ENCODE results near the gene SH3PXD2B.
A peak's percentile ranks its signal among the peaks of the same experiment; 100 is the strongest.
"Not testable (repeated sequence)": the region's sequence is repeated elsewhere in the genome, so short reads cannot be mapped to it uniquely, and the experiment has no call there.

The SH3PXD2B gene

DNA sequence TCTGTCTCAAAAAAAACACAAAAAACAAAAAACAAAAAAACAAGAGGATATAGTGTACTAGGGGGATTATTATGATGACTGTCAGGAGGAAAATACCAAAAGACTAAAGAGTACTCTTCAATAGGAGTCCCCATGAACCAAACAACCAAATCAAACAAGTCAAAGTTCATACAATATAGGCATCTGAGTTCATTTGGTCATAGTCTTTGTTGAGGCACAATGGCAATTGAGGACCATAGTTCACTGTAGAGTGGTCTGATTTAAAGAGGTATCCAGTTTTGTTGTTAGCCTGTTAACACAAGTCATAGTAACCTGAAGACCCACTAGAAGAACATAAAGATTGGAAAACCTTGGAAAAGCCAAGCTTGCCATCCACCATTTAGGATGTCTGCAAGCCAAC lies 159.5 kb downstream of the SH3PXD2B start:
- no peak for DNase-seq (ENCODE audit: low read depth)

DNA sequence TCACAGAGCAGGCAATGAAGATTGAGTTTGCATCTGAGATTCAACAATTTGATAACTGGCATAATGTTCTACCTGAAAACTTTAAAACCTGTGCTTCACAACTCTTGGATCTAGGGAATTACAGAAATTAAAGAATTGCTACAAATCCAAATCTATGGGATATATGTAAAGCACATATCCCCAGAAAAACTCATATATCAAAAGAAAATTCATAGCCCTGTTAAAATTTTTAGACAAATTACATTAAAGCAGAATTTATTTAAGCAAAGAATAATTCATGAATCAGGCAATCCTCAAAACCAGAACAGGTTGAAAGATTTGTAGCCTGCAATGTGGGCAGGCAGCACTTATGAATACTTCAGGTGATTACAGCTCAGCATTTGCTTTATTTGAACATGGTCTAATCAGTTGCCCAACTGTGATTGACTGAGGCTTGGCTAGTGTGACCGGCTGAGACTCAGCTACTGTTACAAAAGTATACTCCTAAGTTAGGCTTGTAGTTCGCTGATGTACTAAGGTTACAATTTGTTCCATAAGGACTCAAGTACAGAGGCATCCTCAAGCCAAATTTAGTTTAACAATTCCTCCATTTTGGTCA lies 160.5 kb downstream of the SH3PXD2B start:
- DNase-seq (ENCODE audit: low read depth) = no peak

DNA sequence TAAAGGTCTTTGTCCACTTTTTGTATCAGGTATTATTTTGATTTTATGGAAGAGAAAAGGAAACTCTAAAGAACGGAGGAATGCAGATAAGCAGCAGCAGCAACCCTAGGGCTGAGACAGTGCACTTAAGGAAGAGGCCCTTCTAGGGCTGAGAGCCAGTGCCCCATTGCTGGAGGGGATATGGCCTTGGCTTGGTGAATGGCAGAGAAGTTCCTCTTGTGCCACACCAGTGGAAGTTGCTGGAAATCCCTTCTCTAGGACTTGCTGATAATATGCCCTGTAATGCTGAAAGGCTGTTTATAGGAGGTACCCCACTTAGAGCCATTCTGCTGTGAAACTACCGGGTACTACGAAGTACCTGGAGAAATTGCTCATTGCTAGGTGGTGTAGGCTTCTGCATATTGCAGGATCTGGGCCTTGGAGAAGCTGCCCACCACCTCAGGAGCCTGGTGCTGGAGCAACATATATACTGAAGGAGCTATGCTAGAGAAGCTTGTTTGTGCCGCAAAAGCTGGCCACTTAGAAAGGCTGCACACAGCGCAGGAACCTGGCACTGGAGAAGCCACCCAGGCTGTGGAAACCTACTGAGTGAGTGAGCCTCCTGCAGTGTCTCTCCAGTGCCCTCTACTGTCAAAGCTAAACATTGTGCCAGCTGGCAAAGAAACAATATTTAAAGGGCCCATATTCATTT lies 161.1 kb downstream of the SH3PXD2B start:
- DNase-seq (ENCODE audit: low read depth) = peak; percentile 23

DNA sequence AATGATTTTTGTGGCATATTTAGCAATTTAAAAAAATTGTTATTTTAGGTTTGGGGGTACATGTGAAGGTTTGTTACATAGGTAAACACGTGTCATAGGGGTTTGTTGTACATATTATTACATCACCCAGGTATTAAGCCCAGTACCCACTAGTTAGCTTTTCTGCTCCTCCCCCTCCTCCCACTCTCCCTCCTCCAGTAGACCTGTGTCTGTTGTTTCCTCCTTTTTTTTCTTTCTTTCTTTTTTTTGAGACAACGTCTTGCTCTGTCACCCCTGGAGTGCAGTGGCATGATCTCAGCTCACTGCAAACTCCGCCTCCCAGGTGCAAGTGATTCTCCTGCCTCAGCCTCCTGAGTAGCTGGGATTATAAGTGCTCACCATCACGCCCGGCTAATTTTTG lies 162.5 kb downstream of the SH3PXD2B start:
- DNase-seq (ENCODE audit: low read depth) = not testable (repeated sequence)

DNA sequence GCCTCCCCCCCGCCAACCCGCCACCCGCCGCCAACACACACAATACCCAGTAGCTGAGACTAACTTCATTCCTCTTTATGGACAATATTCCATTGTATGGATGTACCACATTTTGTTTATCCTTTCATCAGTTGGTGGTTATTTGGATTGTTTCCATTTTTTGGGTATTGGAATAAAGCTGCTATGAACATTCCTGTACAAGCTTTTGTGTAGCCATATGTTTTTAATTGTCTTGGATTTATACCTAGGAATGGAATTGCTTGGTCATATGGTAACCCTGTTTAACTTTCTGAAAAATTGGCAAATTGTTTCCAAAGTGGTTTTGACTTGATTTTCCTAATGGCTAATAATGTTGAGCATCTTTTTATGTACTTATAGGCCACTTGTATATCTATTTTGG lies 165.9 kb downstream of the SH3PXD2B start:
- DNase-seq (ENCODE audit: low read depth) = no peak

DNA sequence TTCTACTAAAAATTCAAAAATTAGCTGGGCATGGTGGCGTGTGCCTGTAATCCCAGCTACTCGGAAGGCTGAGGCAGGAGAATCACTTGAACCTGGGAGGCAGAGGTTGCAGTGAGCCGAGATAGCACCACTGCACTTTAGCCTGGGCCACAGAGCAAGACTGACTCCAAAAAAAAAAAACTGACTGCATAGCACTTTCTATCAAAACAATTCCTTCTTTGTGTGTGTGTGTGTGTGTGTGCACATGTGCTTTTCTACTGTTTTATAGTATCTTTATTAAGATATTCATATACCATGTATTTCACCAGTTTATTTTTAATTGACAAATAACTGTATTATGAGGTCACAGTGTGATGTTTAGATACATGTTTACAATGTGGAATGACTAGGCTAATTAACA lies 167.2 kb downstream of the SH3PXD2B start:
- not testable (repeated sequence) for DNase-seq (ENCODE audit: low read depth)

DNA sequence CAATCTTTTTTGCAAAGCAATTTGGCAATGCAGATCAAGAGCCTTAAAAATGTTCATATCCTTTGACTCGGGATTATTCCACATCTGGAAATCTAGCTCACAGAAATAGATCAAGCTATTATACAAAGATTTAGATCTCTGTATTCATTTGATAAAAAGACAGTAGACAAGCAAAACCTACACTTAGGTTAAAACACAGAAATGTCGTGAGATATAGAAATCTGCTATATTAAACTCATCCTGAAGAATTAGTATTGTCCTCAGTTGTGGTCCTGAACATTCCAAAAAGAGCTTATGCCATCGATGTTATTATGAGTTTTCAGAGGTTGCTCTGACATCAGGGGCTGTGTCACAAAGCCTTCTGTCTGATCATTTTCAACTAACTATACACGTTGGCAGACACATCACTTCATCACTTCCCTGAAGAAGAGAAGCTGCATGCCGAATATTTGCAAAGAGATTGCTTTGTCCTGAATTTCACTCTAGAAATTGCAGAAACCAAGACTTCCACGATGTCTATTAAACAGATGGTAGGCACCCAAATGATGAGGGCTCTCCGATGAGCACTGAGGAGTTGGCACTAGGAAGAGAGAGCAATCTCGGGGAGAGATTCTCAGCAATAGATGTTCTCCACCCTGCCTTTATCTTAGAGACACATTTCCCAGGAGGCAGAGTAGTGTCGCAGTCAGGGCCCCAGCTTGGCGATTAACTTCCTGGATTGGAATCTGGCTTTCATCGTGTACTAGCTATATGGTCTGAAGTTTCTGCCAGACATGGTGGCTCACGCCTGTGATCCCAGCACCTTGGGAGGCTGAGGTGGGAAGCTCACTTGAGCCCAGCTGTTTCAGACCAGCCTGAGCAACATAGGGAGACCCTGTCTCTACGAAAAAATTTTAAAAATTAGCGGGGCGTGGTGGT lies 168.8 kb downstream of the SH3PXD2B start:
- DNase-seq (ENCODE audit: low read depth) = no peak

DNA sequence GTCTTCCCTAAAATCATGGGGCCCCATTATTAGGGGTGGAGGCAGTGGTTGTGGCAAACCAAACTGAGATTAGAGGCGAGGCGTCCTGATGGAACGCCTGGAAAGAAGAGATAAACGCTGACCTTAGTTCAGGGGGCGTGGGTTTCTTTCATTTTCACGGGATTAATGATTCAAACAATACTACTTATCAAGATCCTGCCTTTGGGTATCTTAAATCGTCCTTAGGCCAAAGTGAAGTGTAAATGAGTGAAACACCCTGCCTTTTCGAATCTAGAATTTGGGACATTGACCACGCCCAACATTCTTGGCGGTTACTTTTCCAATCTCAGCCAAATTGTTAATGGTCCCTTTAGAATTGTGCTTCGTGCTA lies 169.7 kb downstream of the SH3PXD2B start:
- no peak for DNase-seq (ENCODE audit: low read depth)

DNA sequence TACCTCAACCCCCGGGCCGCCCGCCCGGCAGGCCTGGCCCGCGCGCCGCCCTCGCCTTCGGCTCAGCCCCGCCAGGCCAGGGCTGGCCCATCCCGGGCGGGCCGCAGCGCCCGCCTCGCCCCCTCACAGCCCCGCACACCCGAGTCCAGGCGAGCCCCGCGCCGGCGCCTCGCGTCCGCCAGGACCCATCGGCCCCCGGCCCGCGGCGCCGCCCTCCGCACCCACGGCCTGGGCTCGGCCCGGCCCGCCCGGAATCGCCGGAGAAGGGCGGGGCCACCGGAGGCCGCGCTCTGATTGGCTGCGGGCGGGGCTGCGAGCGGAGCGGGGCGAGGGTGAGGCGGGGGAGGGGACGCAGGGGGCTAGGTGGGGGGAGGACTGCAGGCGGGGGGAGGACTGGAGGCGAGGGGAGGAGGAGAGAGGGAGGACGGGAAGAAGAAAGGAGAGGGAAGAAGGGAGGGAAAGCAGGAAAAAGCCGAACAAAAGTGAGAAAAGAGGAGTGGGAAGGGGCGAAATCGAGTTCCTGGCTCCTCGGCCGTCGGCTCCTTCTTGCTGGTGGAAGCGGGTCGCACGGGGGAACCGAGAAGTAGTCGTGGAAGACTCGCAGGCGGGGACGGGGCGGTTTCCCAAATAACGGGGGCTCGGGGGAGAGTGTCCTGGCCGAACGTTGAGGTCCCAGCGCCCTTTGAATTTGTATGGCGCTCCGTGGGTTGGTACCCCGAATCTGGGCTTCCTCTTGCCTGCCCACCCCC lies 170.3 kb downstream of the SH3PXD2B start:
- DNase-seq (ENCODE audit: low read depth) = peak; percentile 62

DNA sequence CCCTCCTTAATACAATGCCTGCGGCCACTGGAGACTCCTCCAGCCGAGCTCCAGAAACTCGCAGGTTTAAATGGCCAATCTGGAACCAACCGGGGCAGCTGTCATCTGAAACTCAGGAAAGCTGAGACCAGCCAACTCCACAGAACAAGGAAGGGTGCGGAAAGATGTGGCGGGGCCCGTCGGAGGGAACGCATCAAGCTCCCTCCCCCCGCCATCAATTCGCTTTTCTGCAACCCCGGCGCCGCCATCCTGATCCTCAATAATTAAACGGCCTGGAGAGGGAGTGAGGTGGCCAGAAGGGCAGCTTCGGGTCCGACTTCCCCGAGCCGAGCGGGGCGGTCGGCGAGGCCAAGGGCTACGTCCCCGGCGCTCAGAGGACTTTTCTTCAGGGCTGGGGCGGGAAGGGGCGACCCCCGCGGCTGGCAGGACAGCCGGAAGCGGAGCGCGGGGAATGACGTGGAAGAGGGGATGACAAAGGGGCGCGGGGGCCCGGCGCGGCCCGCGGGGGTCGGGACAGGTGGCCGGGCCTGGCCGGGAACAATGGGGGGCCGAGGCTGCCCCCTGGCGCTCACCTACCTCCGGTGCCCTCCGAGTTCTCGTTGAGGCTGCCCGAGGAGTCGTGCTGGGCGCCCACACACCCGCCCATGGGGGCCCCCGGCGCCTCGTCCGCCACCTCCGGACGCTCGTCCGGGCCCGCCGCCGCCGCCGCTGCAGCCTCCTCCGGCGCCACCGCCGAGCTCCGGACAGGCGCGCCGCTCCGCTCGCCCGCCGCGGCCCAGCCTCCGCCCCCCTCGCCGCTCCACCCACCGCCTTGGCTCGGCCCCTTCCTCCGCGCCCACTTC lies 171.1 kb downstream of the SH3PXD2B start, which contains the start of gene UBTD2:
Gene UBTD2, minus strand, starts transcription at position 745 of the 842 bp plus-strand sequence. Its CDS starts 99 bp downstream, at position 646.
- DNase-seq (ENCODE audit: low read depth) = peak; percentile 63

DNA sequence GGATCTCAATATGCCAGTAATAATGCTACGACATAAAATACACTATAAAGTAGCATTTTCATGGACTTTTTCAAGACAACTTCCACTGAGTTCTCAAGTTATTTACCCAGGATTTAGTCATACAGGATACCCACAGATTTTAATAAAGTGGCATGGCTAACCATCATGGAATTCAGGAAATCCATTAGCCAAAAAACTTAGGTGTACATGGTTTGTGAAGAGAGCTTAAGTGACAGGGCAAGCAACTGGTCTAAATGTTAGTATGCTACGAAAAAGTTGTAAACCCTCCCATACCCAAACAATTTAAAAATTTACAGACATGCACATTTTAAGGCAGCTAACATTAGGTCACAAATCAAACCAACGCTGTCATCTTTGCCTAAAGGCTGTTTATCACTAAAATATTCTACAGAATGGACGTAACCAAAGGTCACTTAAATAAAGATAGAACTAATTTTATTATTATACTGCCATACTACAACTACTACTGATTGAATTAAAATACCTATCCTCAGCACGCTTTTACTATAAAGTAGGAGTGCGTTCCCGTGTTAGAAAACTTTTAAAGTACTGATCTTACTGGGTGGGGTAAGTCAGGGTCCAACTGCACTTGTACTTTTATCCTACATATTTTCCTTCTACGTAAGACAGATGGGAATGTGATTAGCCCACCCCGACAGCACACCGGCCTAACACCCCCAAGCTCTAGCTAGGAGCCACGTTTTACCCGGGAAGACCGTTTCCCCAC lies 171.9 kb downstream of the SH3PXD2B start:
- no peak for DNase-seq (ENCODE audit: low read depth)

DNA sequence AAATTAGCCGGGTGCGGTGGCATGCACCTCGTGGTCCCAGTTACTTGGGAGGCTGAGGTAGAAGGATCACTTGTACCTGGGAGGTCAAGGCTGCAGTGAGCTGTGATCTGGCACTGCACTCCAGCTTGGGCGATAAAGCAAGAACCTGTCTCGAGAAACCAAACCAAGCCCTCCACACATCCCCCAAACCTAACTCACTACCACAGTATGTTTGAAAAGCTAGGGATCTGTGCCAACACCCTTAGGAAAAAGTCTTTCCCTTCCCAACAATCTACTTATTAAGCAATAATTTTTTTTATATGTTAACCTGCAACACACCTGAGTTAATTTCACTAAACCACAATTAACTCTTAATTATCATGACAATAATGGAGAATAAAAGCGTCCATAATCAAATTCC lies 173.0 kb downstream of the SH3PXD2B start:
- no peak for DNase-seq (ENCODE audit: low read depth)

DNA sequence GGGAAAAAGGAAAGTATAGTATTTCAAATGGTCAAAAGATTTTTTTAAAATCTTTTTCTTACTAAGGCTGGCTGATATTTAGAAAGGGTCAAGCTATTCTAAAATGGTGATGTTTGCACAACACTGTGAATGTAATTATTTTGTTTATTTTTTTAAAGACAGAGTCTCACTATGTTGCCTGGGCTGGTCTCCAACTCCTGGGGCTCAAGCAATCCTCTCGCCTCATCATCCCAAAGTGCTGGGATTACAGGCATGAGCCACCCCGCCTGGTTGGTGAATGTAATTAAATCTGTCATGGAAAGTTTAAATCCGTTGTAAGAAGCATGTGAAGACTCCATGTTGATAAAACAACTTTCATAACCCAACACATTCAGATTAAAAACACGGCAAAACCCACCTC lies 173.4 kb downstream of the SH3PXD2B start:
- DNase-seq (ENCODE audit: low read depth) = no peak

DNA sequence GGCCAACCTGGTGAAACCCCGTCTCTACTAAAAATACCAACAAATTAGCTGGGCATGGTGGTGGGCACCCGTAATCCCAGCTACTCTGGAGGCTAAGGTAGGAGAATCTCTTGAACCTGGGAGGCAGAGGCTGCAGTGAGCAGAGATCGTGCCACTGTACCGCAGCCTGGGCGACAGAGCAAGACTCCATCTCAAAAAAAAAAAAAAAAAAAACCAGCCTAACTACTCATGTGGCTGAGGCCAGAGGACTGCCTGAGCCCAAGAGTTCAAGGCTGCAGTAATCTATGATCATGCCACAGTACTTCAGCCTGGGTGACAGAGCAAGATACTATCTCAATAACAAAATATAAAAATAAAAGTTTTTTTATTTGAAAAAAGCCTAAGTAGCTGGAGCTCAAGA lies 174.0 kb downstream of the SH3PXD2B start:
- no peak for DNase-seq (ENCODE audit: low read depth)

DNA sequence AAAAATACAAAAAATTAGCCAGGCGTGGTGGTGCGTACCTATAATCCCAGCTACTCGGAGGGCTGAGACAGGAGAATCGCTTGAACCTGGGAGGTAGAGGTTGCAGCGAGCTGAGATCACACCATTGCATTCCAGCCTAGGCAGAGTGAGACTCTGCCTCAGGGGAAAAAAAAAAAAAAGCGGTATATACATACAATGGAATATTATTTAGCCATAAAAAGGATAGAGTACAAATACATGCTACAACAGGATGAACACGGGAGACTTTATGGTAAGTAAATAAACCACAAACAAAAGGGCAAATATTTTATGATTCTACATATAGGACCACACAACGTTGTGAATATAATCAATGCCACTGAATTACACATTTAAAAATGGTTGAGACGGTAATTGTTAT lies 176.0 kb downstream of the SH3PXD2B start:
- DNase-seq (ENCODE audit: low read depth) = no peak

DNA sequence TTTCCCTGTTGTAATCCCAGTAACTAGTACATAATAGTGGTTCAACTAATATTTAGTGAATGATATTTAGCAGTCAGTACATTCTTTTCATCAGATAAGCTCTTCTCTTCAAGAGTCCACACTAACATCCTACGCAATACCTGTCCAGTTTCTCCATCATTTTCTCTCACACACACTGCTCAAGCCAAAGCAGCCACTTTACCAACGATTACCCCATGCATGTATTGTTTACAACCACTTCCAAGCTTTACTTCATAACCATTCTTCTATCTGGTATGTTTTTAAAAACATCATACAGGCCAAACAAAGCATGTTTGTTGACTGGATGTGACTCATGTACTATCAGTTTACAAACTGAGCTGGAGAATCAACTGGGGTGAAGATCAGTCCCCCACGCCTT lies 178.1 kb downstream of the SH3PXD2B start:
- DNase-seq (ENCODE audit: low read depth) = no peak

All from activated T-helper 1 cell treated with Interleukin-2 at 50 U/mL for 16 hours (primary cell).